Mesenteric fat pad (tissue), 1 donor: ENCODE measurements around the gene HSCB. TPM values are rescaled to one million over a fixed set of nuclear protein-coding genes. Genes with fewer than 3 reads are reported as not detected.
"Not testable (repeated sequence)": the region's sequence is repeated elsewhere in the genome, so short reads cannot be mapped to it uniquely, and the experiment has no call there.

Source experiments
- DNase-seq: peaks from one replicate; pipeline ENCODE4 v3.0.0-alpha.2; 2020; ENCODE audit warnings: low spot score
- total RNA-seq: library from RNA; stranded (reverse); fragmentation: NEBNext Ultra II Directional; extraction: Animal tissue kit (Norgen Biotek cat#: 25700); gene quantifications from one replicate; pipeline ENCODE4 v1.2.1, GENCODE V29; 2021
- donor health status: DM: yes; HTN: yes; CAD: no.

Gene HSCB
- total RNA-seq, 1 donor from 2014 or later = 11.9 TPM

DNA sequence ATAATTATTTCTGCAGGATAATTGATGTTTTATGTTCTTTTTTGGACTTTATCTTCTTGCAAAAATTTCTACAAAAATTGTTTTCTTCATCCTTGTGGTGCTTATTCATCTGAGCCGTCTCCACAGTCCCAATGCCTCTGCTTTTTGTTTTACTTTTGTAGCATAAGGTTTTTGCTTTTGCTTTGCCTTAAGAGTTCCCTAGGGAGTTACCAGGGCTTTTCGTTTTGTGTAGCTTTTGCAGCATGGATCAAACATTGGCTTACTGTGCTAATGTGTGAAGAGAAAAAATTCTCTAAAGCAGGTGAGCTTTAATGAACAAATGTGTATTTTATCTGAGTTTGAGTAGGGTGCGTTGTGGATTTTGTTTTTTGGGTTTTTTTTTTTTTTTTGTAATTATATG is 46.8 kb downstream of the HSCB start:
- DNase-seq = no peak

DNA sequence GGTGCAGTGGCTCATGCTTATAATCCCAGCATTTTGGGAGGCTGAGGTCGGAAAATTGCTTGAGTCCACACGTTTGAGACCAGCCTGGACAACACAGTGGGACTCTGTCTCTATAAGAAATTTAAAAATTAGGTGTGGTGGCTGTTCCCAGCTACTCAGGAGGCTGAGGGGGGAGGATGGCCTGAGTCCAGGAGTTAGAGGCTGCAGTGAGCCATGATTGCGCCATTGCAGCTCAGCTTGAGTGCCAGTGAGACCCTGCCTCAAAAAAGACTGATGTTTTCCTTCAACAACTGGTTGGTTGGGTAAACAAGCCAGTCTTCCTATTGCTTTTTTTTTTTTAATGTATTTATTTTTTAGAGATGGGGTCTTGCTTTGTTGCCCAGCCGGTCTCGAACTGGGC is 49.3 kb downstream of the HSCB start:
- no peak for DNase-seq

DNA sequence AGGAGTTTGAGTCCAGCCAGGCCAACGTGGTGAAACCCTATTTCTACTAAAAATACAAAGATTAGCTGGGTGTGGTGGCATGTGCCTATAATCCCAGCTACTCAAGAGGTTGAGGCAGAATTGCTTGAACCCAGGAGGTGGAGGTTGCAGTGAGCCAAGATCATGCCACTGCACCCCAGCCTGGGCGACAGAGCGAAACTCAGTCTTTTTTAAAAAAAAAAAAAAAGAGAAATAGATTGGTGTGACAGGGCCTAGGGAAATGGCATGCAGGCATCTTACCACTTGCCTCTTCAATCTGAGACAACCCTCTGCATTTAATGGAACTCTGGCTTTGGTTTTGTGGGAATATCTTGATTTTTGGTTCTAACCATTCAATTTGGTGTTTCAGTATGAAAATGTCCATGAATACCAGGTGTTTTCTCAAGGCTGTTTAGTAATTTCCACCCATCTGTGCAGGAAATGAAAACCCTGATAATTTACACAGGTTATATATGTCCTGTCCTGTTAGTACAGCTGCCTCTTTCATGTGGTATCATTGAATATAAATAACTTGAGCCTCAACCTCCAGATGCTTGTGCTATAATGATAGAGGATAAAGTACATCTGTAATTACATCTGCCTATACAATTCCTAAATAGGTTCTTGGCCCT is 50.1 kb downstream of the HSCB start:
- no peak for DNase-seq

DNA sequence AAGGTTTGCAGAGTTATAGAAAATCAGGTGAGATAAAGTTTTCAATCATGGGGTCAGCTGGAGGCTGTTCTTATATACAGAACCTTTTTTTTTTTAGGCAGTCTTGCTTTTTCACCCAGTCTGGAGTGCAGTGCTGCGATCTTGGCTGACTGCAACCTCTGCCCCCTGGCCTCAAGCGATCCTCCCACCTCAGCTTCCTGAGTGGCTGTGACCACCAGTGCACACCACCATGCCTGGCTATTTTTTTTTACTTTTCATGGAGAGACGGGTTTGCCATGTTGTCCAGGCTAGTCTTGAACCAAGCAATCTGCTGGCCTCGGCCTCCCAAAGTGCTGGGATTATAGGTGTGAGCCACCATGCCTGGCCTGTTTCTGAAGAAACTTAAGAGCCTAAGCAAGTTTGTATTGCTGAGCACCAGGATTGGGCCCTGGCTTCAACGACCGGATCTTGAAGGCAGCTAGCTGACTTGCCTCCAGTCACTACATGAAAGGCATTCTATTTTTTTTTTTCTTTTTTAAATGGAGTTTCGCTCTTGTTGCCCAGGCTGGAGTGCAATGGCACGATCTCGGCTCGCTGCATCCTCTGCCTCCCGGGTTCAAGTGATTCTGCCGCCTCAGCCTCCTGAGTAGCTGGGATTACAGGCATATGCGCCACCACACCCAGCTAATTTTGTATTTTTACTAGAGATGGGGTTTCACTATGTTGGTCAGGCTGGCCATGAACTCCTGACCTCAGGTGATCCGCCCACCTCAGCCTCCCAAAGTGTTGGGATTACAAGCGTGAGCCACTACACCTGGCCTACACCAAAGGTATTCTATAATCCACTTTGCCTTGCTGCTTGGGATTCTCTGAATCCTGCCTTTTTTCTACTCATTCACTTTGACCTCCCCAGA is 50.9 kb downstream of the HSCB start:
- DNase-seq = no peak

DNA sequence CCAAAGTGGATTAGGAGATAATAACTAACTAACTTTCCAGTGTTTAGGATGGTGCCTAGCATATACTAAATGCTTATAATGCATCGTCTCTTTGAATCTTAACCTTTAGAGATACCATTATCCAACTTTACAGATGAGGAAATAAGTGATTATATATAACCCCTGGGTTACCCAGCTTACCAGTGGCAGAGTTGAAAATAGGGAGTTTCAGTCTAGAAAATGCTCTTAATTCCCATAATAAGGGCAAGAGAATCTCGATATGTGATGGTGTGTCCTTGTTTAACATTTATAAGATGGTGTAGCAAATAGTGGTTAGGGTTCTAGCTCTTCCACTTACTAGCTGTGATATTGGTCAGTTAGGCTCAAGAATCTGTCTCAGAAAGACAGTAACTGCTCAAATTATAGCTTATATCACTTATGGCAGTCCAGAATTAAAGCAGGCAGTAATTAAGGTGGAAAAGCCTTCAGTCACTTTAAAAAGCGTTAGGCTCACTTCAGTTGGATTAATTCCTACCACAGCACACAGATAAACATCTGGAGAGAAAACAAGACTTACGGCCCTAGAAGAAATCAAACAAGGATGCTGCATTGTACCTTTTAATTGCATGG is 52.2 kb downstream of the HSCB start:
- no peak for DNase-seq

DNA sequence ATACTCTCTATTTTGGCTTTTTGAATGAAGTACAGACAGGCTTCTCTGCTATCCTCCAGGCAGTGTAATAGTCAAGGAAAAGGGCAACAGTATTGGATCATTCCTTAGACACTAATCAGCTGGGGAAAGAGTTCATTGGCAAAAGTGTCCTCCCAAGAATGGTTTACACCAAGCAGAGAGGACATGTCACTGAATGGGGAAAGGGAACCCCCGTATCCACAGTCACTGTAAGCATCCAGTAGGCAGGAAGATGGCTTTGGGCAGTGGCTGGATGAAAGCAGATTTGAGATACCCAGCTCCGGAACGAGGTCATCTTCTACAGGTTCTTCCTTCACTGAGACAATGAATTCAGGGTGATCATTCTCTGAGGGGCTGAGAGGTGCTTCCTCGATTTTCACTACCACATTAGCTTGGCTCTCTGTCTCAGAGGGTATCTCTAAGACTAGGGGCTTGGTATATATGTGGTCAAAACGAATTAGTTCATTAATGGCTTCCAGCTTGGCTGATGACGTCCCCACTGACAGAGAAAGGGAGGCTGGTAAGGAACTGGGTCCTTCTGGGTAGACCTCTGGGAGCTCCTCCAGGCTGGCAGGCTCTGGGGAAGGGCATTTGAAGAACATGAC is 53.3 kb downstream of the HSCB start:
- no peak for DNase-seq

DNA sequence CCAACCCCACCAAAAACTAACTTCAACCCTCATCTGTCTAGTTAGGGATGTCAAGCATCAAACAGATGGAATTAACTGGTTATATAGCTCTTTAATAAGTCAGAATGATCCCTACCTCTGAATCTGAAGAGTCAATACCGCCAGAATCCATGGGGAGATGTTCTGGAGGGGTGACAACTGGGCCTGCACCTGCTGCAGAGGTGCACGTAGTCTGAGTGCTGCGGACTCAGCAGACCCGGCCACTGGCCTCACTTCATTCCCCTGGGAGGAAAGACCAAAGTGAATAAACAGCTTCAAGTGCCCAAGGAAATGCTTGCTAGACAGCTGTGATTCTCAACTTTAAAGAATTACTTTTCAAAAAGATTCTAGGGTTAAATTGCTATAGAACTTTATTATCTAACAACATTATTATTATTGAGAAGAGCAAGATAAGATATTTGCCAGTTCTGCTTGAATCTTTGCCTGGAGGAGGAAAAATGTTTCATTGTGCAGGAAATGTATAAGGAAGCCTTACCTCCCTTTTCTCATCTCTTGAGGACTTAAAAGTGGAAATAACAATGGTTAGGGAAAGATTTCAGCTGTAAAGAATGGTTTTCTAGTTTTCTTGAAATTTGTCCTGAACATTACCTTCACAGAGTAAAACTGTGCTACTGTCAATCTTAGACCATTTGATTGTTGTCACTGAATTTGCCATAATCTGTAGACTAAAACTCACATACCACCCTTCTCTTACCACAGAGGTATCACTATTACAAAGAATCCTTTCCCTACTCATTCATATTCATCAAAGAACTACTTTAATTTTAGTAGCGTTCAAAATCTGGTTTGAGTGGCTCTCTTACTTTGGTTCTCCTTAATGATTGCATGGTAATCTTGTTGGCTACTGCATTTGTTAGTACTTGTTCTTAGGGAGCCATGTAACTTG is 54.4 kb downstream of the HSCB start:
- no peak for DNase-seq

DNA sequence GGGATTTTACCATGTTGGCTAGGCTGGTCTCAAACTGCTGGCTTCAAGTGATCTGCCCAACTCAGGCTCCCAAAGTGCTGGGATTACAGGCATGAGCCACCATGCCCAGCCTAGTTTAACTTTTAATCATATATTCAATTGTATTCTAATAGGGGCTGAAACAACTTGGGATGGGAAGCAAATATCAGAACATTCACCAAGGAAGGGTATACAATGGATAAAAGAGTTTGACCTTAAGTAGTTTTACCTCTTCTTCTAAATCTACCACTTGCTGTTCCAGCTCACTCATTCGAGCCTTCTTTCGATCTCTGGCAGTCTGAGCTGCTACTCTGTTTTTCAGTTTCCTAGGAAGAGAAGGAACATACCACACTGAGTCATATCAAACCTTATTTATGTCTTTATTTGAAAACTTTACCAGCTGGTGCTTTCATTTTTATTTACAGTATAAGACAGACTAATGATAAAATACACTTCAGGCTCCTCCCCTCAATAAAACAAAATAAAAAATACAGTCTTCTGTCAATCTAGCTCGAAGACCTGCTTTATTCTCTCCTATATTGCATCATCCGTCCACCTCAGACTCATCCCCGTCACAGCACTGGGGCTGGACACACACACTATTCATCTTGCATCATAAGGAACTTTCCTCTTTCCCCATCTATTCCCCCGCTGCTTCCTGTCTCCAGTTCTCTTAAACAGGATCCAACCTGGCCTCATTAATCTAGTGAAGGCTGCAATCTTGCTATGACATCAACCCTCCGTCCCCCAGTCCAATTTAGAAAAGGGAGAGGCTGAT is 57.2 kb downstream of the HSCB start:
- no peak for DNase-seq

DNA sequence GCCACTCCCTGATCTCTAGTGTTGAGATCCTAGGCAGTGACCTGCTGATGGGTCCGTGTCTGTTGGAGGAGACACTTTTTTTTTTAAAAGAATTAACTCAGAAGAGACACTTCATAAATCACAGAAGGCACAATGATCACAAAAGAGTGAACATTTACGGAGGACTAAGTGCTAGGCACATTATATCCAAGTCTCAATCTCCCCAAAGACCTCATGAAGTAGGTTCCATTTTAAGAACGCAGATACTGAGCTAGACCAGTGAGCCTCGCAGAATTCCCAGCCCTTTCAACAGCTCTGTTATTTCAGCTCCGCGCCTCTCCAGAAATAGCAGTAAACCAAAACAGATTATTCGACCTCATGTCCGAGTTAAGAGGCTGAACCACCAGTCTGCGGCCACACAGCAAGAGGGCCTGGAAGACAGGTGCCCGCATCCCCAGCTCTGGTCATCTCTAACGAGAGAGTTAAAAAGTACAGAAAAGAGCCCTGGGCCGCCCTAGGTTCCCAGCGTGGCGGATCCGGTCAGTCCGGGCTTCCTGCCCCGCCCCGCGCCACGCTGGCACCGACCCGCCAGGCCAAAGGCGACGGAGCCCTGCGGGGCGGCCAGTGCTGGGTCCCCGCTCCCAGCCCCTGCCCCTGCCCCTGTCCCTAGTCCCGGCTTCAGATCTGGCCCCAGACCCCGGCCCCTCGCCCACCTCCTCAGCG is 57.9 kb downstream of the HSCB start:
- DNase-seq = peak; percentile 93

DNA sequence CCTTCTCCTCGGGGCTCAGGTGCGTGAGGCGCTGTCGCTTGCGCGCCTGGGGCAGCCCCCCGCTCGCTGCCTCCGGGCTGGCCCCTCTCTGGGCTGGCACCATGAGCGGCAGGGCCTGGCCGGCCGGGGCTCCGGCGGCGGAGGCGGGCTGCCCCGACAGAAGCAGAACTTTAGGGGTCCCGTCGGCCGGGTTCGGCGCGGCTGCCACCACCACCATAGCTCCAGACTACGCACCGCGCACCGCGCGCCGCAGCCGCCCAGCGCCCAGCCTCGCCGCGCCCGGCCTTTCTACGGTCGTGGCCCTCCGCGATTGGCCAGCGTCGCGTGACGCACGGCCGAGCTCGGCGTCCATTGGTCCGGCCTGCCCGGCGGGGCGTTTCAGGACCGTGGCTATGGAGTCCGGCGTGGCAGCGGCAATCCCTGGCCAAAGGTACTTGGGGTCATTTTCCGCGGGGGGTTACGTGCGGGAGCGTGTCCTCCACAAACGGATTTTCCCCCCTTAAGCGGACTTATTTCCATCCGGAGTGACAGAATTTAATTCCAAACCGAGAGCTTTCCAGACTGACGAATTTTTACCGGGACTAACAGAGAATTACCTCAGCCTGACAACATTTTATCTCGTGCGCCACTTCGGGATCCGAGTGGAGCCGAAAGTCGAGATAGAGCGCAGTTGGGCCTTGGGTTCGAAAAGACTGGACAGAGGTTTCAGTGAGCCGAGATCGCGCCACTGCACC is 58.6 kb downstream of the HSCB start, which contains the start of gene XBP1:
XBP1 (minus strand) TSS at position 262 of the 734 bp plus-strand sequence.
- peak; percentile 99 for DNase-seq

DNA sequence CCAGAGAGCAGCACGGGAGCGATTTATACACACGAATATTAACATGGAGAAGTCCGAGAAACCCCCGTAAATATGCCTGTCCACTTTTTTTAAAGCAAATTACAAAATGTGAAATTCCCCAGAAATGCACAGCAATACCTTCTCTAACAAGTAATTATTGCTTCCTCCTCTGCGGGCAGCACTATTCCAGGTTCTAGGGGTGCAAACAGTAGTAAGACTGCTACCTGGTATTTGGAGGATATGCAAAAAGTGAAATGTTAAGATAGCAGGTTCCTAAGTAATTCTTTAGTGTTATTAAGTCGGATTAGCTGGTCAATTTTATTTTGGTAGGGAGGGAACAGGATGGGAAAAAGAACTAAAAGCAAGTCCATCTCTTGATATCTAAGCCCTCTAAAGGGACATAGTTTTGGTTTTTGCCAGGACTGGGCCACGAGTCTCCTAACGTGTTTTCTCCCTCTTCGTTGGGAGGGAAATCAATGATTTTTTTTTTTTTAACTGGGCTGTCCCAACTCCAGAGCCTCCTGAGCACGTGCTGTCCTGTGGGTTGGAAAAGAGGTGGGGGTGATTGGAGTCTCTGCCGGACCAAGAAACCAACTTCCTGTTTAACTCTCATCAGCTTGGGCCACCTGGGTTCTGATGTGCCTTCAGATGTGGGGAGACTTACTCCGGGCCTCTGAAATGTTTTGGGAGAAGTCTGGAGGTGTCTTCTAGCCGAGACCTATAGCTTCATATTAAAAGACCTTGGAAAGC is 60.2 kb downstream of the HSCB start:
- no peak for DNase-seq

DNA sequence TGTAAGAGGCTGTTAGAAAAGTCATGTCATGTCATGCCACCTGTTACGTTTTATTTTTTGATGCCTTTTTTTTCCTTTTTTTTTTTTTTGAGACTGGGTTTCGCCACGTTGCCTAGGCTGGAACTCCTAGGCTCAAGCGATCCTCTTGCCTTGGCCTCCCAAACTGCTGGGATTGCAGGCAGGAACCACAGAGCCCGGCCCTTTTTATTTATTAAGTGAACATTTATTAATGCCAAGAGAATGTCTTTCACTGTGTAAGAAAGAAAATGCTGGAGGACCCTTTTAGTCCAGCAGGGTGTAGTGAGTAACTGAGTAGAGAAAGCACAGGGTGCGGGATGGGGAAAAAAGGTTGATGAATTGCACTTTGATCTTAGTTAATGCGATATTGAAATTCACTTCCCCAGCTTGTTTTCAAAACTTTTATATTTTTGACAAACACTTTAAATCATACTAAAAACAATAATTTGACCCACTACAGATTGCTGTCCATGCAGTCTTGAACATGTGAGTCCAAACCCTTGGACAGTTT is 60.8 kb downstream of the HSCB start:
- DNase-seq = no peak

DNA sequence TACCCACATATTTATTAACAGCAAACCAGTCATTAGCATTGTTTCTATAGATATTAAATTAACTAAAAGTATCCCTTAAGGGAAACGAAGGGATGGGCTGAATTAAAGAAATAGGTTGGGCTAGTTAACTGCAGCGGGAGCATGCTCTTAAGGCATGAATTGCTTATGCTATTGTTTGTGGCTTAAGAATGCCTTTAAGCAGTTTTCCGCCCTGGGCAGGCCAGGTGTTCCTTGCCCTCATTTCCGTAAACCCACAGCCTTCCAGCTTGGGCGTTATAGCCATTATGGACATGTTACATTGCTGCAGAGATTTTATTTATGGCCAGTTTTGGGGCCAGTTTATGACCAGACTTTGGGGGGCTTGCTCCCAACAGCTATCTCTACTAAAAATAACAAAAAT is 63.6 kb downstream of the HSCB start:
- not testable (repeated sequence) for DNase-seq
